ENCODE measurements around the gene KLHL10. TPM values are rescaled to one million over a fixed set of nuclear protein-coding genes. Genes with fewer than 3 reads are reported as not detected.
A peak's percentile ranks its signal among the peaks of the same experiment; 100 is the strongest.

Gene KLHL10
- total and polyA plus RNA-seq, 2 of the 13 experiments (the other 11 are each of a cell fraction or from before 2014, with no cell fraction given): 0.04 to 0.08 TPM

DNA sequence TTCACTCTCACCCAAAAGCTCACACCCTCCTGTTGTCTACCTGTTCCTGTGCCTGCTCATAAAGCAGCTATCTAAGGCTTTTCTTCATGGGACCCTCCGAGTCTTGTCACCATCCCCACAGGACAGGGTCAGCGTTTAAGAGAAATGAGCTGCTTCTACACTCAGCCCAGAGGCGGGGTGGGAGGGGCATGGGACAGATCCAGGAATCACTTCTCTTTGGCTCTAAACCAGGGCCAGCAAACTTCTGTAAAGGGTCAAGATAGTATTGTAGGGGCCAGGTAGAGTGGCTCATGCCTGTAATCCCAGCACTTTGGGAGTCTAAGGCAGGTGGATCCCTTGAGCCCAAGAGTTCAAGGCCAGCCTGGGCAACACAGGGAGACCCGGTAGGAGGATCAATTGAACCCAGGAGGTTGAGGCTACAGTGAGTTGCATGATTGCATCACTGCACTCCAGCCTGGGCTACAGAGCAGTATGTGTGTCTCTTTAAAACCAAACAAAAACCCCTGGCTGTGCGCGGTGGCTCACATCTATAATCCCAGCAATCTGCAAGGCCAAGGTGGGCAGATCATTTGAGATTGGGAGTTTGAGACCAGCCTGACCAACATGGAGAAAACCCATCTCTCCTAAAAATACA, 50.8 kb downstream of the KLHL10 start (continued):
- TF ChIP-seq PCBP2 (optimal IDR thresholded peaks at IDR 0.05; ENCODE audit: low read depth, low read length, poor library complexity, severe bottlenecking): no peak

- FAIRE-seq: peak; percentile 63
- Histone ChIP-seq H3K27ac (ENCODE audit: extremely low read length, insufficient read depth, low read length) (peak overlapping the region; percentile 68), H3K9me3 (ENCODE audit: low read length) (no peaks in the 10 kb centered on the region), H4K20me1 (ENCODE audit: insufficient read depth, low read length) (no peaks in the 10 kb centered on the region), H3K4me1 (ENCODE audit: insufficient read depth, low read length) (peaks cover 35% of the 10 kb centered on the region), H3K4me3 (replicated peaks in 1 of 3; ENCODE audit: insufficient read depth in 1 of 3, low read depth in 2 of 3, low read length in 3 of 3) (no peak overlapping the region), H3K36me3 (replicated peaks in 1 of 2; ENCODE audit: control insufficient read depth in 1 of 2, insufficient read depth in 2 of 2, low read length in 2 of 2) (peaks cover 36 to 81% of the 10 kb centered on the region in 2 experiments), H2AFZ (ENCODE audit: low read length) (no peak overlapping the region), H3K79me2 (ENCODE audit: insufficient read depth, low read length) (no peaks in the 10 kb centered on the region), H3K27me3 (ENCODE audit: control insufficient read depth in 1 of 2, insufficient read depth in 2 of 2, low read length in 2 of 2) (no peaks in the 10 kb centered on the region), H3K9ac (ENCODE audit: insufficient read depth, low read depth, low read length) (no peak overlapping the region; the same call in 1 of the 2 replicates), H3K4me2 (ENCODE audit: low read depth, low read length) (no peak overlapping the region)
- ChIA-PET POLR2A (interaction anchor here (0.6 to 3.8 kb wide), 9 partner anchors 10 to 105 kb away, joined by 3 to 18 read pairs (median 3); partner anchors contain the start of genes ACLY, JUP, KLHL11 and ODAD4), CTCF (ENCODE audit: low intra/inter-chr PET ratio, low total read pairs) (no interaction called here)
- peak; percentile 29 for DNase-seq (ENCODE audit: low spot score)
- intact Hi-C loops (cut with micrococcal nuclease; ENCODE audit: unreplicated experiment) (no loop called here), in situ Hi-C loops (cut with HindIII; ENCODE audit: extremely low pct_ligation_motif_present, low pct_unique_long_range_greater_than_20kb) (no loop called here)
- peak; percentile 22; the same call in 2 of the 3 replicates for ATAC-seq
- WGBS (ENCODE audit: low lambda C conversion rate): 95% methylated on average over 7 of the region's 7 CpGs
- BruUV-seq (replicated peaks): no TSS peak
- TF ChIP-seq, protein P1, sequence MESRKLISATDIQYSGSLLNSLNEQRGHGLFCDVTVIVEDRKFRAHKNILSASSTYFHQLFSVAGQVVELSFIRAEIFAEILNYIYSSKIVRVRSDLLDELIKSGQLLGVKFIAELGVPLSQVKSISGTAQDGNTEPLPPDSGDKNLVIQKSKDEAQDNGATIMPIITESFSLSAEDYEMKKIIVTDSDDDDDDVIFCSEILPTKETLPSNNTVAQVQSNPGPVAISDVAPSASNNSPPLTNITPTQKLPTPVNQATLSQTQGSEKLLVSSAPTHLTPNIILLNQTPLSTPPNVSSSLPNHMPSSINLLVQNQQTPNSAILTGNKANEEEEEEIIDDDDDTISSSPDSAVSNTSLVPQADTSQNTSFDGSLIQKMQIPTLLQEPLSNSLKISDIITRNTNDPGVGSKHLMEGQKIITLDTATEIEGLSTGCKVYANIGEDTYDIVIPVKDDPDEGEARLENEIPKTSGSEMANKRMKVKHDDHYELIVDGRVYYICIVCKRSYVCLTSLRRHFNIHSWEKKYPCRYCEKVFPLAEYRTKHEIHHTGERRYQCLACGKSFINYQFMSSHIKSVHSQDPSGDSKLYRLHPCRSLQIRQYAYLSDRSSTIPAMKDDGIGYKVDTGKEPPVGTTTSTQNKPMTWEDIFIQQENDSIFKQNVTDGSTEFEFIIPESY (CRISPR knock-in tag; IDR thresholded peaks at IDR 0.05): peak; percentile 89
- TF ChIP-seq NFIC (IDR thresholded peaks at IDR 0.05; ENCODE audit: low read length): peak; percentile 37; the same call in 1 of the 2 replicates
- TF ChIP-seq, protein P2, sequence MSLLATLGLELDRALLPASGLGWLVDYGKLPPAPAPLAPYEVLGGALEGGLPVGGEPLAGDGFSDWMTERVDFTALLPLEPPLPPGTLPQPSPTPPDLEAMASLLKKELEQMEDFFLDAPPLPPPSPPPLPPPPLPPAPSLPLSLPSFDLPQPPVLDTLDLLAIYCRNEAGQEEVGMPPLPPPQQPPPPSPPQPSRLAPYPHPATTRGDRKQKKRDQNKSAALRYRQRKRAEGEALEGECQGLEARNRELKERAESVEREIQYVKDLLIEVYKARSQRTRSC (CRISPR knock-in tag; IDR thresholded peaks at IDR 0.05; ENCODE audit: low read depth): no peak
- peak; percentile 28; the same call in 1 of the 2 replicates for TF ChIP-seq HNF1B (CRISPR knock-in tag; IDR thresholded peaks at IDR 0.05)
- TF ChIP-seq SOX5 (CRISPR knock-in tag; IDR thresholded peaks at IDR 0.05; ENCODE audit: borderline replicate concordance): peak; percentile 18; the same call in 1 of the 2 replicates
- peak; percentile 15; the same call in 1 of the 2 replicates for TF ChIP-seq HMG20A (CRISPR knock-in tag; IDR thresholded peaks at IDR 0.05; ENCODE audit: borderline replicate concordance)
- TF ChIP-seq MTA3 (CRISPR knock-in tag; IDR thresholded peaks at IDR 0.05): no peak
- TF ChIP-seq PRPF4 (IDR thresholded peaks at IDR 0.05; ENCODE audit: low read depth, low read length, poor library complexity, severe bottlenecking): no peak
- TF ChIP-seq MED1 (CRISPR knock-in tag; IDR thresholded peaks at IDR 0.05): peak; percentile 26
- no peak for TF ChIP-seq KLF15 (CRISPR knock-in tag; IDR thresholded peaks at IDR 0.05; ENCODE audit: borderline replicate concordance)
- peak; percentile 20; the same call in 1 of the 2 replicates for TF ChIP-seq FOXP4 (CRISPR knock-in tag; IDR thresholded peaks at IDR 0.05)
- TF ChIP-seq ATF1 (CRISPR knock-in tag; IDR thresholded peaks at IDR 0.05): no peak
- TF ChIP-seq ZNF607 (CRISPR knock-in tag; IDR thresholded peaks at IDR 0.05; ENCODE audit: borderline replicate concordance): 0 out of 2 replicates have a peak, but pooled peaks have one; percentile 47
Observed at GRCh38 chr17:41891135-41892020, 53.8 kb downstream of the KLHL10 start.
